Naive thymus-derived CD4-positive, alpha-beta T cell (primary cell): ENCODE data around the gene SLC39A11. TPM values are rescaled to one million over a fixed set of nuclear protein-coding genes. Genes with fewer than 3 reads are reported as not detected.
"Not testable (repeated sequence)": the region's sequence is repeated elsewhere in the genome, so short reads cannot be mapped to it uniquely, and the experiment has no call there.

Experiments
- ATAC-seq: fragments of 150-1000 bp; cut with Tn5 transposase; 2 replicates; pipeline ENCODE4 v1.10.0; 2021; ENCODE audit warnings: mild to moderate bottlenecking, moderate library complexity
- CTCF ChIA-PET: fragments of 350-600 bp; sonication (Branson Sonifier 250); formaldehyde crosslinking; loops from one replicate; lab custom pipeline; 2021; ENCODE audit warnings: antibody characterized with exemption; lab: Charles Lee
- POLR2A ChIA-PET: fragments of 350-600 bp; sonication (Branson Sonifier 250); formaldehyde crosslinking; loops from one replicate; lab custom pipeline; 2021; ENCODE audit warnings: antibody characterized with exemption, inconsistent platforms; lab: Charles Lee
- DNase-seq, 9 donors: peaks; one replicate each; pipeline versions ENCODE4 v3.0.0 to v3.0.0-alpha.2; 2020 to 2022; ENCODE audit warnings: mixed read lengths in 1 of 9
- H3K27ac ChIP-seq: one replicate; pipeline ENCODE4 v1.7.0; 2013; ENCODE audit warnings: mild to moderate bottlenecking, low read depth, low read length, moderate library complexity
- H3K27me3 ChIP-seq, 2 donors: one replicate each; pipeline ENCODE4 v1.7.0; 2013; ENCODE audit warnings: low read length in 2 of 2, mild to moderate bottlenecking in 2 of 2, moderate library complexity in 2 of 2; ENCODE audit not compliant: control insufficient read depth in 2 of 2, insufficient read depth in 2 of 2
- H3K36me3 ChIP-seq, 3 experiments: 1 replicate in 2 of 3; 2 replicates in 1 of 3; pipeline ENCODE4 v1.7.0; 2013; ENCODE audit warnings: low read length in 3 of 3, mild to moderate bottlenecking in 3 of 3, moderate library complexity in 1 of 3; ENCODE audit not compliant: insufficient read depth in 3 of 3, control insufficient read depth in 2 of 3
- H3K4me1 ChIP-seq, 2 donors: one replicate each; pipeline ENCODE4 v1.7.0; 2013; ENCODE audit warnings: low read length in 2 of 2, mild to moderate bottlenecking in 2 of 2, moderate library complexity in 1 of 2; ENCODE audit not compliant: control insufficient read depth in 2 of 2, insufficient read depth in 2 of 2
- H3K4me3 ChIP-seq: 2 replicates; pipeline ENCODE4 v1.7.0; 2013; ENCODE audit warnings: mild to moderate bottlenecking, low read length
- H3K9me3 ChIP-seq, 3 experiments: 1 replicate in 2 of 3; 2 replicates in 1 of 3; pipeline ENCODE4 v1.7.0; 2013; ENCODE audit warnings: low read length in 3 of 3; ENCODE audit not compliant: control insufficient read depth in 2 of 3
- H3K27ac Mint-ChIP-seq, 9 donors: one replicate each; pipeline ENCODE4 v1.8.0; 2020 to 2022; ENCODE audit warnings: mixed read lengths in 9 of 9, mild to moderate bottlenecking in 8 of 9, moderate library complexity in 5 of 9, inconsistent platforms in 2 of 9
- H3K27me3 Mint-ChIP-seq, 5 donors: one replicate each; pipeline ENCODE4 v1.8.0; 2021 to 2022; ENCODE audit warnings: mixed read lengths in 5 of 5, mild to moderate bottlenecking in 1 of 5
- H3K36me3 Mint-ChIP-seq, 5 donors: one replicate each; pipeline ENCODE4 v1.8.0; 2020 to 2022; ENCODE audit warnings: mixed read lengths in 5 of 5, mild to moderate bottlenecking in 3 of 5, inconsistent platforms in 1 of 5
- H3K4me1 Mint-ChIP-seq, 7 donors: one replicate each; pipeline ENCODE4 v1.8.0; 2020 to 2022; ENCODE audit warnings: mixed read lengths in 7 of 7, mild to moderate bottlenecking in 3 of 7, inconsistent platforms in 1 of 7
- H3K4me3 Mint-ChIP-seq, 10 donors: one replicate each; pipeline ENCODE4 v1.8.0; 2020 to 2022; ENCODE audit warnings: mild to moderate bottlenecking in 10 of 10, mixed read lengths in 10 of 10, moderate library complexity in 6 of 10, inconsistent platforms in 2 of 10
- H3K9me3 Mint-ChIP-seq, 11 donors: one replicate each; pipeline ENCODE4 v1.8.0; 2020 to 2022; ENCODE audit warnings: mixed read lengths in 11 of 11, mild to moderate bottlenecking in 4 of 11, inconsistent platforms in 1 of 11, moderate library complexity in 1 of 11
- intact Hi-C, 2 donors: fragments of 100-400 bp; cut with micrococcal nuclease; formaldehyde crosslinking; loops; one replicate each; pipeline ENCODE4 v1.15.1; 2023
- polyA plus RNA-seq, 2 donors: library from polyadenylated mRNA; unstranded; fragments of 300-500 nt; fragmentation: Illumina TruSeq; gene quantifications; one replicate each; pipeline ENCODE4 v1.2.3, GENCODE V29; 2021
- total RNA-seq, 6 experiments: library from RNA in 5 of 6; stranded (reverse) in 5 of 6; gene quantifications; 1 replicate in 5 of 6; 2 replicates in 1 of 6; pipeline ENCODE4 v1.2.3 and lab custom pipeline; 2021 to 2026

SLC39A11 gene
- total and polyA plus RNA-seq, 7 experiments from 2014 or later: 8.5 to 36.7 (median 19.8) TPM

GRCh38 chr17:72640415-72641165 lies 451.9 kb downstream of the SLC39A11 start:
- no peak overlapping the region for H3K27ac ChIP-seq
- ATAC-seq (no peak), DNase-seq (no peak)
- Mint-ChIP-seq H3K4me1 (peaks cover 0 to 1% (median under 1%) of the 10 kb centered on the region in 7 donors), H3K9me3 (peaks cover 0 to 3% (median 0%) of the 10 kb centered on the region in 11 donors), H3K27ac (no peak overlapping the region), H3K4me3 (no peak overlapping the region), H3K27me3 (peaks cover 0 to 15% (median 11%) of the 10 kb centered on the region in 5 donors), H3K36me3 (peaks cover 0 to 12% (median 4%) of the 10 kb centered on the region in 5 donors)
- intact Hi-C loops: no loop called here
- H3K9me3 ChIP-seq: no peaks in the 10 kb centered on the region
- ChIA-PET CTCF (no interaction called here), POLR2A (no interaction called here)
- H3K4me1 ChIP-seq: no peaks in the 10 kb centered on the region
- H3K27me3 ChIP-seq: no peaks in the 10 kb centered on the region
- no peaks in the 10 kb centered on the region for H3K36me3 ChIP-seq
- no peak overlapping the region for H3K4me3 ChIP-seq

GRCh38 chr17:72639711-72640110 lies 452.8 kb downstream of the SLC39A11 start:
- peaks cover 0 to 11% (median 4%) of the 10 kb centered on the region in 5 donors for H3K36me3 Mint-ChIP-seq
- DNase-seq (no peak), ATAC-seq (no peak)
- CTCF ChIA-PET: no interaction called here
- peaks cover 0 to 3% (median 0%) of the 10 kb centered on the region in 11 donors for H3K9me3 Mint-ChIP-seq
- no peak overlapping the region for H3K4me3 ChIP-seq
- POLR2A ChIA-PET: no interaction called here
- no peaks in the 10 kb centered on the region for H3K27me3 ChIP-seq
- intact Hi-C loops: no loop called here
- H3K27ac Mint-ChIP-seq: no peak overlapping the region
- H3K36me3 ChIP-seq: no peaks in the 10 kb centered on the region
- peaks cover 0 to 10% (median 9%) of the 10 kb centered on the region in 7 donors for H3K4me1 Mint-ChIP-seq
- no peak overlapping the region for H3K4me3 Mint-ChIP-seq
- H3K27me3 Mint-ChIP-seq: peaks cover 0 to 15% (median 11%) of the 10 kb centered on the region in 5 donors
- H3K4me1 ChIP-seq: peaks cover 0 to 8% of the 10 kb centered on the region in 2 donors
- H3K9me3 ChIP-seq: no peaks in the 10 kb centered on the region
- H3K27ac ChIP-seq: no peak overlapping the region

- H3K9me3 Mint-ChIP-seq, H3K36me3 ChIP-seq, H3K4me3 Mint-ChIP-seq, ATAC-seq, intact Hi-C loops, H3K9me3 ChIP-seq, H3K27ac Mint-ChIP-seq, H3K27me3 ChIP-seq, H3K27ac ChIP-seq, POLR2A ChIA-PET, DNase-seq, H3K4me3 ChIP-seq: not testable (repeated sequence)
- CTCF ChIA-PET: interaction anchor here (0.6 kb wide), 1 partner anchor 419 kb away, joined by 3 read pairs; no protein-coding TSS in a partner anchor
- peaks cover 0 to 11% of the 10 kb centered on the region in 2 donors for H3K4me1 ChIP-seq
- H3K4me1 Mint-ChIP-seq: peaks cover 0 to 17% (median 16%) of the 10 kb centered on the region in 7 donors
- H3K36me3 Mint-ChIP-seq: peaks cover 0 to 11% (median 4%) of the 10 kb centered on the region in 5 donors
- H3K27me3 Mint-ChIP-seq: peaks cover 0 to 15% (median 11%) of the 10 kb centered on the region in 5 donors
Measured at GRCh38 chr17:72638932-72639331, 453.6 kb downstream of the SLC39A11 start.

- Histone ChIP-seq H3K36me3 (no peaks in the 10 kb centered on the region), H3K9me3 (no peaks in the 10 kb centered on the region), H3K27ac (no peak overlapping the region), H3K27me3 (no peaks in the 10 kb centered on the region), H3K4me3 (no peak overlapping the region), H3K4me1 (peaks cover 0 to 11% of the 10 kb centered on the region in 2 donors)
- no peaks in the 10 kb centered on the region for H3K9me3 Mint-ChIP-seq
- H3K27me3 Mint-ChIP-seq: peaks cover 0 to 7% (median 0%) of the 10 kb centered on the region in 5 donors
- no peaks in the 10 kb centered on the region for H3K36me3 Mint-ChIP-seq
- ATAC-seq: no peak
- POLR2A ChIA-PET: no interaction called here
- peak overlapping the region in 8 of 10 donors; percentile 10 to 63 (median 58) for H3K4me3 Mint-ChIP-seq
- CTCF ChIA-PET: no interaction called here
- DNase-seq: no peak
- intact Hi-C loops: no loop called here
- peak overlapping the region; percentile 6 to 82 (median 46) for H3K27ac Mint-ChIP-seq
- peaks cover 0 to 21% (median 16%) of the 10 kb centered on the region in 7 donors for H3K4me1 Mint-ChIP-seq
Measured at GRCh38 chr17:72635034-72635635, 457.4 kb downstream of the SLC39A11 start.

- Histone ChIP-seq H3K27me3 (no peaks in the 10 kb centered on the region), H3K9me3 (no peaks in the 10 kb centered on the region), H3K4me3 (no peak overlapping the region), H3K27ac (peak overlapping the region; percentile 14), H3K4me1 (peaks cover 0 to 11% of the 10 kb centered on the region in 2 donors), H3K36me3 (no peaks in the 10 kb centered on the region)
- no peaks in the 10 kb centered on the region for H3K36me3 Mint-ChIP-seq
- CTCF ChIA-PET: no interaction called here
- H3K4me1 Mint-ChIP-seq: peaks cover 0 to 21% (median 16%) of the 10 kb centered on the region in 7 donors
- H3K27me3 Mint-ChIP-seq: peaks cover 0 to 7% (median 0%) of the 10 kb centered on the region in 5 donors
- intact Hi-C loops: no loop called here
- DNase-seq (peak in 2 of 9 donors; percentile 5 to 14), ATAC-seq (no peak)
- POLR2A ChIA-PET: no interaction called here
- peak overlapping the region in 9 of 10 donors; percentile 10 to 63 (median 58) for H3K4me3 Mint-ChIP-seq
- H3K9me3 Mint-ChIP-seq: peaks cover 0 to 3% (median 0%) of the 10 kb centered on the region in 11 donors
- peak overlapping the region; percentile 13 to 82 (median 59) for H3K27ac Mint-ChIP-seq
Measured at GRCh38 chr17:72634621-72635020, 457.9 kb downstream of the SLC39A11 start.

GRCh38 chr17:72631949-72632684 lies 460.4 kb downstream of the SLC39A11 start:
- ATAC-seq (no peak), DNase-seq (no peak)
- ChIA-PET CTCF (no interaction called here), POLR2A (no interaction called here)
- Mint-ChIP-seq H3K4me1 (peaks cover 0 to 21% (median 16%) of the 10 kb centered on the region in 7 donors), H3K36me3 (peaks cover 0 to 5% (median 0%) of the 10 kb centered on the region in 5 donors), H3K9me3 (peaks cover 0 to 7% (median 2%) of the 10 kb centered on the region in 11 donors), H3K27me3 (peaks cover 0 to 21% (median 4%) of the 10 kb centered on the region in 5 donors), H3K27ac (peak overlapping the region in 1 of 9 donors; percentile 8), H3K4me3 (no peak overlapping the region)
- H3K9me3 ChIP-seq: no peaks in the 10 kb centered on the region
- peaks cover 0 to 11% of the 10 kb centered on the region in 2 donors for H3K4me1 ChIP-seq
- no peaks in the 10 kb centered on the region for H3K36me3 ChIP-seq
- no peak overlapping the region for H3K4me3 ChIP-seq
- intact Hi-C loops: no loop called here
- H3K27ac ChIP-seq: no peak overlapping the region
- H3K27me3 ChIP-seq: no peaks in the 10 kb centered on the region
